Omental fat pad (tissue), 4 donors: ENCODE results near the gene REG4. TPM values are rescaled to one million over a fixed set of nuclear protein-coding genes. Genes with fewer than 3 reads are reported as not detected.
"Not testable (repeated sequence)": the region's sequence is repeated elsewhere in the genome, so short reads cannot be mapped to it uniquely, and the experiment has no call there.

Source experiments
- ATAC-seq: fragments of 150-250 bp; one replicate; pipeline ENCODE4 v1.9.1; 2016; ENCODE audit warnings: mild to moderate bottlenecking, moderate library complexity; ENCODE audit not compliant: low FRiP score
- DNase-seq: peaks from one replicate; pipeline ENCODE4 v3.0.0-alpha.2; 2019; ENCODE audit warnings: low spot score
- total RNA-seq, 4 donors: library from RNA; depleted of rRNA; stranded (reverse); fragments of >200 nt; gene quantifications; one replicate each; pipeline ENCODE4 v1.1.0, GENCODE V29; 2016
- TF ChIP-seq, protein P1 (sequence below), 3 donors: fragments of 450-650 bp; IDR thresholded peaks; one replicate each; pipeline ENCODE4 v1.5.1; 2016 to 2017; ENCODE audit warnings: antibody characterized with exemption in 3 of 3, mild to moderate bottlenecking in 3 of 3, moderate library complexity in 2 of 3

REG4 gene
- total RNA-seq, result not detected

GRCh38 chr1:119811387-119811786 is at the start of gene REG4:
Gene REG4 (minus strand): TSS chr1:119811460. CDS start chr1:119808769, 2,691 bp downstream.
- TF ChIP-seq, protein P1, sequence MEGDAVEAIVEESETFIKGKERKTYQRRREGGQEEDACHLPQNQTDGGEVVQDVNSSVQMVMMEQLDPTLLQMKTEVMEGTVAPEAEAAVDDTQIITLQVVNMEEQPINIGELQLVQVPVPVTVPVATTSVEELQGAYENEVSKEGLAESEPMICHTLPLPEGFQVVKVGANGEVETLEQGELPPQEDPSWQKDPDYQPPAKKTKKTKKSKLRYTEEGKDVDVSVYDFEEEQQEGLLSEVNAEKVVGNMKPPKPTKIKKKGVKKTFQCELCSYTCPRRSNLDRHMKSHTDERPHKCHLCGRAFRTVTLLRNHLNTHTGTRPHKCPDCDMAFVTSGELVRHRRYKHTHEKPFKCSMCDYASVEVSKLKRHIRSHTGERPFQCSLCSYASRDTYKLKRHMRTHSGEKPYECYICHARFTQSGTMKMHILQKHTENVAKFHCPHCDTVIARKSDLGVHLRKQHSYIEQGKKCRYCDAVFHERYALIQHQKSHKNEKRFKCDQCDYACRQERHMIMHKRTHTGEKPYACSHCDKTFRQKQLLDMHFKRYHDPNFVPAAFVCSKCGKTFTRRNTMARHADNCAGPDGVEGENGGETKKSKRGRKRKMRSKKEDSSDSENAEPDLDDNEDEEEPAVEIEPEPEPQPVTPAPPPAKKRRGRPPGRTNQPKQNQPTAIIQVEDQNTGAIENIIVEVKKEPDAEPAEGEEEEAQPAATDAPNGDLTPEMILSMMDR (IDR thresholded peaks at IDR 0.05), result no peak

DNA sequence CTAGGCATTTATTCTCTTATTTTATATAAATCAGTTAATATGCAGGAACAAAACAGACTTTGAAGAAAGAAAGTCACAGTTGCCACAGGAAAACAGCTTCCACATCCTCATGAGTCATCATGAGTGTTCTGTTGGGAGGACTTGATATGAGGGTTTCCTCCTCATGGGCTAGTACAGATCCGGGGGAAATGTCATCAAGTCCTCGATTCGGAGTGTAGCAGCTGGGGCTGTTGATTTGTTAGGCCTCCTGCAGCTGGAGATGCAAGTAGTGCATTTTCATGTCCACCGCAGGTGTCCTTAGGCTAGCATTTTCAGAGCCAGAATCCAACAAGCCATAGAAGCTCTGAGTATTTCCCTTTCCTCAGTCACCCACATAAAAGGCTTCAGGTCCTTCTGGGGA is 48.4 kb upstream of the REG4 start:
- no peak for ATAC-seq
- TF ChIP-seq, protein P1 (IDR thresholded peaks at IDR 0.05), result no peak
- no peak for DNase-seq

More at GRCh38 chr1:119811387-119811786, at the start of gene REG4:
- DNase-seq (no peak), ATAC-seq (no peak)

- ATAC-seq, DNase-seq: not testable (repeated sequence)
Observed at GRCh38 chr1:119858556-119859214, 47.4 kb upstream of the REG4 start.

GRCh38 chr1:119858126-119858525 is 46.9 kb upstream of the REG4 start:
- TF ChIP-seq, protein P1 (IDR thresholded peaks at IDR 0.05), result no peak
- DNase-seq (no peak), ATAC-seq (no peak)

DNA sequence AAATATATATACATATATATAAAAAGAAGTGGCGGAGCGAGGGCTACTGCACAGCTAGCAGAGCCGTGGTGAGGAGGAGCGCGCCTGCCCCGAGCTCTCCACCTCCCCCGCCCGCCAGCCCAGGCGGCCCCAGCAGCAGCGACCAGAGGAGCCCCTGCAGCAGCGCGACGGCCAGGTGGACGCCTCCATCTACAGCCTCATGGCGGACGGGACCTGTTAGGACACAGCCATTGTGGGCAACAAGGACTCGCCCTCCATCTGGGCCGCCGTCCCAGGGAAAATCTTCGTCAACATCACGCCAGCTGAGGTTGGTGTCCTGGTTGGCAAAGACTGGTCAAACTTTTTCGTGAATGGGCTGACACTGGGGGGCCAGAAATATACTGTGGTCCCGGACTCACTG is 41.9 kb upstream of the REG4 start:
- DNase-seq (no peak), ATAC-seq (no peak)
- TF ChIP-seq, protein P1 (IDR thresholded peaks at IDR 0.05), result no peak

DNA sequence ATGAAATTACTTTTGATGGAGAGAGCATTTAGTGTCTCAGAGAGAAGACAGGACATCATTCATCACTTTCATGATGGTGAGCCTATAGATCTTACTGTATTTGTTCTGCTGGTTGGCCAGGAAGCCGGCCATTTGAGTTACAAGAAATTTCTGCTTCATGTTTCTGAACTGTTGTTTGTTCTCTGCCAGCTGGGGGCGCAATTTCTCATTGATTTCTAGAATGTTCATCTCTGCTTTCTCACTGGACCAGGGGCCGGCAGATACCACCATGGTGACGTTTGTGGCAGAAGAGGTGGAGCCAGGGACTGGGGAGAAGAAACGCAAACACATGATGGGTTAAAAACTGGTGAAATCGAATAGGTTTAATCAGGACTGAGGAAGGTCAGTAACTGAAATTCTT is 32.9 kb upstream of the REG4 start:
- not testable (repeated sequence) for DNase-seq, ATAC-seq

GRCh38 chr1:119841306-119841705 is 30.0 kb upstream of the REG4 start:
- TF ChIP-seq, protein P1 (IDR thresholded peaks at IDR 0.05), result no peak
- ATAC-seq (peak; percentile 54), DNase-seq (no peak)

GRCh38 chr1:119840745-119841144 is 29.5 kb upstream of the REG4 start:
- no peak for ATAC-seq
- DNase-seq, result no peak
- TF ChIP-seq, protein P1 (IDR thresholded peaks at IDR 0.05), result no peak
